Measurements from ENCODE around the gene GPR146.

GPR146 gene

DNA sequence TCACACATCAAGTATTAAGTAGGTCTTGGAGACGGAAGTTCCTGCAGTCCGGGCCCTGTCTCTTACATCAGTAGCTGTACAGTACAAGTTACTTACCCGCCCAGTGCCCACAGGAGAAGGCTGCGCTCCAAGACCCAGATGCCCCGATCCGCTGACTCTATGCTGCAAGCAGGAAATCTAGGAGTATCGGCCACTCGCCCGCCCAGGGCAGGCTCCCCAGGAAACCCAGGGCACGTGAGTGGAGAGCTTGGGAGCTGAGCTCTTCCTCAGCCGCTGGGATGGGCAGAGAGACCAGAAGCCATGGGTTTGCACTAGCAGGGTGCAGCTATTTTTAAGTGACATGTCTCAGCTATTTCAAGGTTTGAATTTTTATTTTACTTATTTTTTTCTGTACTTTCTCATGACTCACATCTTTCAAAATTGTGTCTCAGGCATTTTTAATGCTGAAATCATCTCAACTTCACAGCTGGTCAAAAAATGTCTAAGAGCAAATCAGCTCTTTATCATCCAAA, 41.6 kb downstream of the GPR146 start:
- H3K4me3 ChIP-seq (ENCODE audit: low read depth, low read length): no peak overlapping the region

DNA sequence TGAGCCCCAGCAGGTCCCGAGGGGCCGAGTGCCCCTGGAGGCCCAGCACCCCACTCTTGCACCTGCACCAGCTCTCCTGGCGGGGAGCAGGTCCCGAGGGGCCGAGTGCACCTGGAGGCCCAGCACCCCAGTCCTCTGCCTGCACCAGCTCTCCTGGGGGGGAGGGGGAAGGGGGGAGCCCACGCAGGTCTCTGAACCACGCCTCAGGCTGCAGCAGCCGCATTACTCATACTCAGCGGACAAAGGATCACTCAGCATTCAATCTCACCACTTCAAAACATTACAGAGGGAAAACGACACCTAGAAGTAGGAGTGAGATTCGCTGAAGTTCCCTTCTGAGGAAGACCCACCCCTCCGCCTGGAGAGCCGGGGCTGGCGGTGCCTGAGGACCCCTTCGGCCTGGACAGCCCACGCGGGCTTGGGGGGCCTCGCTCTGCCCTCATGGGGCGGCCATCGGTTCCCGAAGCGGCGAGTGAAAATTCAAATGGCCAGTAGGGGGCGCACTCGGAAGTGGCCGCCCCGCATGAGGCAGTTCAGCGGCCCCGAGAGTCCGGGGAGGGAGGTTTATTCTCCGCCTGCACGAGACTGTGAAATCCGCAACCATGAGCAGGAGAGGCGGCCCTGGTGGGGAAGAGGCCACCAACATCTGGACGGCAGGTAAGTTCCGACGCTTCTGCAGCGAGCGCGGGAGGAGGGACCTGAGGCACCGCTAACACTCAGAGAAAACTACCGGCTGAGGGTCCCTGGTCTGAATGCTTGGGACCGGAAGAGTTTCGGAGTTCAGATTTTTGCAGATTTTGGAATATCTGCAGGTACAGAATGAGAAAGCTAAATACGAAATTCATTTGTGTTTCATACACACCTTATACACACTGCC, 42.5 kb downstream of the GPR146 start:
- H3K4me3 ChIP-seq (ENCODE audit: low read depth, low read length): peak overlapping the region; percentile 49
- TF ChIP-seq, protein P1, sequence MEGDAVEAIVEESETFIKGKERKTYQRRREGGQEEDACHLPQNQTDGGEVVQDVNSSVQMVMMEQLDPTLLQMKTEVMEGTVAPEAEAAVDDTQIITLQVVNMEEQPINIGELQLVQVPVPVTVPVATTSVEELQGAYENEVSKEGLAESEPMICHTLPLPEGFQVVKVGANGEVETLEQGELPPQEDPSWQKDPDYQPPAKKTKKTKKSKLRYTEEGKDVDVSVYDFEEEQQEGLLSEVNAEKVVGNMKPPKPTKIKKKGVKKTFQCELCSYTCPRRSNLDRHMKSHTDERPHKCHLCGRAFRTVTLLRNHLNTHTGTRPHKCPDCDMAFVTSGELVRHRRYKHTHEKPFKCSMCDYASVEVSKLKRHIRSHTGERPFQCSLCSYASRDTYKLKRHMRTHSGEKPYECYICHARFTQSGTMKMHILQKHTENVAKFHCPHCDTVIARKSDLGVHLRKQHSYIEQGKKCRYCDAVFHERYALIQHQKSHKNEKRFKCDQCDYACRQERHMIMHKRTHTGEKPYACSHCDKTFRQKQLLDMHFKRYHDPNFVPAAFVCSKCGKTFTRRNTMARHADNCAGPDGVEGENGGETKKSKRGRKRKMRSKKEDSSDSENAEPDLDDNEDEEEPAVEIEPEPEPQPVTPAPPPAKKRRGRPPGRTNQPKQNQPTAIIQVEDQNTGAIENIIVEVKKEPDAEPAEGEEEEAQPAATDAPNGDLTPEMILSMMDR (IDR thresholded peaks at IDR 0.05; ENCODE audit: borderline replicate concordance, insufficient read depth, low read depth, low read length): peak; percentile 74

More for the DNA sequence above, 41.6 kb downstream of the GPR146 start:
- TF ChIP-seq, protein P1 (IDR thresholded peaks at IDR 0.05; ENCODE audit: borderline replicate concordance, insufficient read depth, low read depth, low read length): no peak

DNA sequence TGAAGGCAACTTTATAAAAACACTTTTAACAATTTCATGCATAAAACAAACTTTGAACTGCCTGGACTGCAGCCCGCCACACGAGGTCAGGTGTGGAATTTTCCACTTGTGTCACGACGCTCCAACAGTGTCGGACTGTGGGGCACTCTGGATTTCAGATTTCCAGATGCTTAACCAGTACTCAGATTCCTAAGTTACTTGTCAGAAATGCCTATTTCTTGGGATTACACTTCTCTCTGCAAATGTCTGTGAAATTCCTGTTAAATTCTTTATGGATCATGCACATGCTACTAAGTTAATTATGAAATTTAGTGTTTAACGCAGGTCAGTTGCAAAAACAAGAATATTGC, 43.1 kb downstream of the GPR146 start:
- TF ChIP-seq, protein P1 (IDR thresholded peaks at IDR 0.05; ENCODE audit: borderline replicate concordance, insufficient read depth, low read depth, low read length): no peak
- peak overlapping the region; percentile 49 for H3K4me3 ChIP-seq (ENCODE audit: low read depth, low read length)

DNA sequence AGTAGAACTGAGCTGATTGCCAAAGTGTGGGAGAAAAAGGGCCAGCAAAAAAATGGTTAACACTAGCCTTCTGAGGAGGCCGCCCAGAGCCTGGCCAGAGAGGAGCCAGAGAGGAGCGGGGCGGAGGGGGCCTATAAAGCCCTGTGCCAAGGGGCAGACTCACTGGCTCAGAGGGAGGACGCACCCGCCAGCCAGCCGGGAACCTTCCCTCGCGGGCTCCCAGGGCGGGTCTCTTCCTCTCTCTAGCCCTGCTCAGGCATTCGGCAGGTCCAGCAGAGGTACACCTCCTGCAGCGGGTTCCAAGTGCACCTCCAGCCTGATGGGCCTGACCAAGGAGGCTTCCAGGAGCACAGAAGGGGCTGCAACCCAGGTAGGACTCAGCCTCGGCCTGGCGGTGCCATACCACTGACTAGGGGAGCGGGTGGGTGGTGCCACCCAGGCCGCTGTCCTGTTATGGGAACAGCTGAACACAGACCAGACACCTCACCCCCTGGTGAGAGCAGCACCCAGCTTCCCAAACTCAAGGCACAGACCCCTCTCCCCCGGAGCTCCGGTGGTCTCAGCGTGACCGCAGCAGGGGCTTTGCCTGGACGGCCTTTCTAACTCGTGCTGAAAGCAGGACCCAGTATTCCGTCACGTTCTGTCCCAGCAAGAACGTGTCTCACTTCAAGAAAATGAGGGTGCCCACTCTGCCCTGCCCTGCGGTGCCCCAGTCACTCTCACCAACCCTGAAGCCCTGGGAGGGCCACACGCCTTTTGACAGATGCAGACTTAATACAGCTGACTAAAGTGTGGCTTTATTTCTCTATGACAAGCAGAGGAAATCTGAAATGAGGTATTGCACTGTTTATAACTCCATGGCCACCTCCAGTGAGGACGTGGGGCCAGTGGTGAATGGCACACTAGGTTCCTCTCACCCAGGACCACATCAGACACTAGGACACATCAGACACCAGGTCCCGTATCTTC, 43.9 kb downstream of the GPR146 start, which contains the start of gene GPER1:
Gene GPER1, plus strand, starts transcription at position 162 of the 969 bp plus-strand sequence. CDS start 3,616 bp downstream, outside the sequence.
- peak within 1 kb of the TSS; percentile 49 for H3K4me3 ChIP-seq (ENCODE audit: low read depth, low read length)
- TF ChIP-seq, protein P1 (IDR thresholded peaks at IDR 0.05; ENCODE audit: borderline replicate concordance, insufficient read depth, low read depth, low read length): no peak

DNA sequence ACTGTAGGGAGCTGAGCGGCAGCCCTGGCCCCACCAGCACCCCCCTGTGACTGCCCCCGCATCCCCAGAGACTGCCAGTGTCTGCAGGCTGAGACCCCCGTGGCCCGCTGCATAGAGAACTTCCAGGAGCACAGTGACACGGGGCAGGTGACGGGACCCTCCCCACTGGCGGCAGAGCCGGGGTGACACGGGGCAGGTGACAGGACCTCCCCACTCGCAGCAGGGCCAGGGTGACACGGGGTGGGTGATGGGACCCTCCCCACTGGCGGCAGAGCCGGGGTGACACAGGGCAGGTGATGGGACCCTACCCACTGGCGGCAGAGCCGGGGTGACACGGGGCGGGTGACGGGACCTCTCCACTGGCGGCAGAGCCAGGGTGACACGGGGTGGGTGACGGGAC, 45.9 kb downstream of the GPR146 start:
- H3K4me3 ChIP-seq (ENCODE audit: low read depth, low read length): no peak overlapping the region
- TF ChIP-seq, protein P1 (IDR thresholded peaks at IDR 0.05; ENCODE audit: borderline replicate concordance, insufficient read depth, low read depth, low read length): no peak

DNA sequence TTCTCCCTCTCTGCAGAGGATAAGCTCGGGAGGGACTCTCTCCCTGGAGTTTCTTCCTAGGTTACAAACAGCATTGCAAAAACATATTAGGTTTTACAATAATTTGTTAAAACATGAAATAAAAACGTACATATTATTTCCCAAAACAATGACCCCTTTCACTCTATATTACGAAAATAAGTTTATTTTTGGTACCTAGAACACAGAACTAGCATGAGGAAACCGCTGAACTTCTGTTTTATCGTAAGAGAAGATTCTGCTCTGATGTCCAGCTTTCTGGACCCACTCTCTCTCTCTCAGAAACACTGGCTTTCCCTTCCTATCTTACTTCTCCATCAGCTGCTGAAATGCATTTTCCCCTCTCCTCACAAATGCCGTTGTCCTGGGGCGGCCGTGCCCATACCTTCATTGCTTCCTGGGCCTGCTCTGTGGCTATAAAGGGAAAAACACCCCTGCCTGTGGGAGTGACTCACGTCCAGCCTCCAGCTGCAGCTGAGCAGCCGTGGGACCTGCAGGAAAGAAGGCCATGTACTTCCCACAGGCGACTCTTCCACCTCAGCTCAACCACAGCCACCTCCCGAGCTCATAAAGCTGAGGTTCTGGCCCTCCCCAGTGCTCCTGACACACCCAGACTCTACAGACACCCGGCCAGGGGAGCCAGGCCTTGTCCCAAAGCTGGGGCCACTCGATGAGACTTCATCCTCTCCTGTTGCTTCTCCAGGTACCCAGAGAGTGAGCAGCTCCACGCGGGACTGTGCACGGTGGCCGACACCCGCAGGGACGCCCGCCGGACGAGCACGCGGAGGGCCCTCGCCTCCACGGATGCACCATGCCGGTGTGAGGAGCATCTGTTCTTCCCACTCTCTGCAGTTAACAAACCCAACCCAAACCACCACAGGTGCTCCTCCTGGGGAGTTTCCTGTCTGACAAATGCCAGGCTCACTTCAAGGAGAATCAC, 46.6 kb downstream of the GPR146 start:
- TF ChIP-seq, protein P1 (IDR thresholded peaks at IDR 0.05; ENCODE audit: borderline replicate concordance, insufficient read depth, low read depth, low read length): no peak
- no peak overlapping the region for H3K4me3 ChIP-seq (ENCODE audit: low read depth, low read length)
